ENCODE results near the gene KRTAP10-5. TPM values are rescaled to one million over a fixed set of nuclear protein-coding genes. Genes with fewer than 3 reads are reported as not detected.

Gene KRTAP10-5
- total RNA-seq, 1 donor from 2014 or later: not detected

DNA sequence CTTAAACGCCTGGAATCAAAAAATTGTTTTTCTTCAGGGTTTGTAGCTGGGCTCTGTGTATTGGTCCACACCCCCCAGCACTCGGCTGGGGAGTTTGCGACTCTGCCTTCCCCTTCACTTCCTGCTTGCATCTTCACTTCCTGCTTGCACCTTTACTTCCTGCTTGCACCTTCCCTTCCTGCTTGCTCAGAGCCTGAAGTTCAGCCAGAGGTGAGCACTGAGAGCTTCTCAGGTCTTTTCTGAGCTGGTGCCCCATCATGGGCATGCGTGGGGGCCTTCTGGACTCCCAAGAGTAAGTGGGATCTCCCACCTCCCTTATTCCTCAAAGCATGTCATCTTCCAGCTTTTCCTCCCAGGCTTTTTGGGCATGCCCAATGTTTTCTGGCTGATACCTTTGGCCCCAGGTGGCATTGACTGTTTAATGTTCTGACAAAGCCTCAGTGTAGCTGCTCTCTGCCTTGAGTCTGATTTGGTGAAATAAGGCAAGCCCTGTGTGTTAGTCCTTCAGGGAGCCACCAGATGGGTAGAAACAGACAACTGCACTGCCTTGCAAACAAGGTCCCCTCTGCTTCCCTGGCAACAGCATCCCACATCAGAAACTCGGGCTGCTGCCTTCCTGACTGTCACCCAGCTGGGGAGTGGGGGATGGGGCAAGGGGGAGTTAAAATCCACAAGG, 32.6 kb downstream of the KRTAP10-5 start:
- Mint-ChIP-seq H3K4me1 (peaks cover 35% of the 10 kb centered on the region), H3K9me3 (peaks cover 20% of the 10 kb centered on the region), H3K36me3 (peaks cover 9% of the 10 kb centered on the region), H3K4me3 (no peak overlapping the region), H3K27me3 (ENCODE audit: low read depth) (no peaks in the 10 kb centered on the region), H3K27ac (peak overlapping the region; percentile 35)
- TF ChIP-seq, protein P1, sequence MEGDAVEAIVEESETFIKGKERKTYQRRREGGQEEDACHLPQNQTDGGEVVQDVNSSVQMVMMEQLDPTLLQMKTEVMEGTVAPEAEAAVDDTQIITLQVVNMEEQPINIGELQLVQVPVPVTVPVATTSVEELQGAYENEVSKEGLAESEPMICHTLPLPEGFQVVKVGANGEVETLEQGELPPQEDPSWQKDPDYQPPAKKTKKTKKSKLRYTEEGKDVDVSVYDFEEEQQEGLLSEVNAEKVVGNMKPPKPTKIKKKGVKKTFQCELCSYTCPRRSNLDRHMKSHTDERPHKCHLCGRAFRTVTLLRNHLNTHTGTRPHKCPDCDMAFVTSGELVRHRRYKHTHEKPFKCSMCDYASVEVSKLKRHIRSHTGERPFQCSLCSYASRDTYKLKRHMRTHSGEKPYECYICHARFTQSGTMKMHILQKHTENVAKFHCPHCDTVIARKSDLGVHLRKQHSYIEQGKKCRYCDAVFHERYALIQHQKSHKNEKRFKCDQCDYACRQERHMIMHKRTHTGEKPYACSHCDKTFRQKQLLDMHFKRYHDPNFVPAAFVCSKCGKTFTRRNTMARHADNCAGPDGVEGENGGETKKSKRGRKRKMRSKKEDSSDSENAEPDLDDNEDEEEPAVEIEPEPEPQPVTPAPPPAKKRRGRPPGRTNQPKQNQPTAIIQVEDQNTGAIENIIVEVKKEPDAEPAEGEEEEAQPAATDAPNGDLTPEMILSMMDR (IDR thresholded peaks at IDR 0.05; ENCODE audit: unreplicated experiment): no peak
- no peak for DNase-seq (ENCODE audit: low spot score in 2 of 2, unreplicated experiment in 2 of 2)

DNA sequence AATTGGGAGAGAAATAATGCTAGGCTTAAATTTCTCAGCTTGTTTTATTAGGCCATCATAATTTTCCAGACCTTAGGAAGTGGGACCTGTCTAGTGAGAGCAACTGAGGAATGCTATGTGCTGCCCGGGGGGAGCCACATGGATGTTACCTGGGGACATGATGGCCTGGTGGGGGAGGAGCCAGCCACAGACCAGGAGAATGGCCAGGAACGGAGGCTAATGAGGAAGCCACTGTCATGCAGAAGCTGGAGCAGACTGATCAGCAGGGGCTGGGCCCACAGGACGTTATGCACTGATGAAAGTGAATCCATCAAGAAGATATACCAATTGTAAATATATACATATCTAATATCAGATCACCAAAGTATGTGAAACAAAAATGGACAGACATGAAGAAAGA, 35.8 kb downstream of the KRTAP10-5 start:
- Mint-ChIP-seq H3K27me3 (ENCODE audit: low read depth) (no peaks in the 10 kb centered on the region), H3K4me1 (peaks cover 16% of the 10 kb centered on the region), H3K9me3 (peaks cover 20% of the 10 kb centered on the region), H3K27ac (no peak overlapping the region), H3K36me3 (peaks cover 9% of the 10 kb centered on the region), H3K4me3 (no peak overlapping the region)
- no peak for DNase-seq (ENCODE audit: low spot score in 2 of 2, unreplicated experiment in 2 of 2)
- TF ChIP-seq, protein P1 (IDR thresholded peaks at IDR 0.05; ENCODE audit: unreplicated experiment): no peak

DNA sequence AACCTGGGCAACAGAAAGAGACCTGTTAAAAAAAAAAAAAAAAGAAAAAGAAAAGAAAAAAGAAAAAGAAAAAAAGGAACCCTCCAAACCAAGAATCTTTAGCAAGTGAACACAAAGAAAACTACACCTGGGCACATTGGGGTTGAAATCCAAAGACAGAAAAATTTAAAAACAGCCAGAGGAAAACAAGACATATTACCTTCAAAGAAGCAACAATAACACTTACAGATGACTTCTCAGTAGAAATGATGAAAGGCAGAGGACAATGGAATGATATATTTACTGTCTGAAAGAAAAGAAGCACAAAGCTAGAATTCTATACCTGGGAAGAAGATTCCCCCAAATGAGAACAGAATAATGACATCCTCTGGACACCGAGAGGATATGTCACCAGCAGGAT, 37.7 kb downstream of the KRTAP10-5 start:
- TF ChIP-seq, protein P1 (IDR thresholded peaks at IDR 0.05; ENCODE audit: unreplicated experiment): no peak
- Mint-ChIP-seq H3K4me3 (no peak overlapping the region), H3K27ac (no peak overlapping the region), H3K27me3 (ENCODE audit: low read depth) (no peaks in the 10 kb centered on the region), H3K36me3 (peaks cover 9% of the 10 kb centered on the region), H3K9me3 (peaks cover 19% of the 10 kb centered on the region), H3K4me1 (peaks cover 1% of the 10 kb centered on the region)
- DNase-seq (ENCODE audit: low spot score in 2 of 2, unreplicated experiment in 2 of 2): no peak

DNA sequence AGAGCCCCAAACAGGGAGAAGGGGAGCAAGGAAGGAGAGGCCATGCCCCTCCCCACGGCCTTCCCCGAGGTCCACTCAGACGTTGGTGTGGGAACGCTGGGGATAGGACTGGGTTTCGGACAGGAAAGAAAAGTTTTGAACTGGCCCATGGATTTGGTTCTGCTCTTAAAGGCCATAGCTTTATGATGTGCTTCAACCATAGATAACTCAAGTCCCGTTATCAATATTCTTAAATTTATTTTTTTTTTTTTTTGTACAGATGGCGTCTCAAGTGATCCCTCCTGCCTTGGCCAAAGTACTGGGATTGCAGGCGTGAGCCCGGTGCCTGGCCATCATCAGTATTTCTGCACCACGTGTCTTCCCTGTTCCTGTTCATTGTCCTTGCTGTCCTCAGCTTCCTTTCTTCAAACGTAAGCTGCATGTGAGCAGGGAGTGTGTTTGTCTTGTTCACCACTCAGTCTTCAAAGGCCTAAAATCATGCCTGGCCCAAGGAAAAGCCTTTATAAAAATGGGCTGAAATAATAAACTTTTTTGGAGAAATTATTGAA, 39.6 kb downstream of the KRTAP10-5 start:
- Mint-ChIP-seq H3K4me1 (no peaks in the 10 kb centered on the region), H3K4me3 (no peak overlapping the region), H3K27ac (no peak overlapping the region), H3K9me3 (peaks cover 10% of the 10 kb centered on the region), H3K27me3 (ENCODE audit: low read depth) (no peaks in the 10 kb centered on the region), H3K36me3 (peaks cover 2% of the 10 kb centered on the region)
- DNase-seq (ENCODE audit: low spot score in 2 of 2, unreplicated experiment in 2 of 2): no peak
- TF ChIP-seq, protein P1 (IDR thresholded peaks at IDR 0.05; ENCODE audit: unreplicated experiment): no peak

DNA sequence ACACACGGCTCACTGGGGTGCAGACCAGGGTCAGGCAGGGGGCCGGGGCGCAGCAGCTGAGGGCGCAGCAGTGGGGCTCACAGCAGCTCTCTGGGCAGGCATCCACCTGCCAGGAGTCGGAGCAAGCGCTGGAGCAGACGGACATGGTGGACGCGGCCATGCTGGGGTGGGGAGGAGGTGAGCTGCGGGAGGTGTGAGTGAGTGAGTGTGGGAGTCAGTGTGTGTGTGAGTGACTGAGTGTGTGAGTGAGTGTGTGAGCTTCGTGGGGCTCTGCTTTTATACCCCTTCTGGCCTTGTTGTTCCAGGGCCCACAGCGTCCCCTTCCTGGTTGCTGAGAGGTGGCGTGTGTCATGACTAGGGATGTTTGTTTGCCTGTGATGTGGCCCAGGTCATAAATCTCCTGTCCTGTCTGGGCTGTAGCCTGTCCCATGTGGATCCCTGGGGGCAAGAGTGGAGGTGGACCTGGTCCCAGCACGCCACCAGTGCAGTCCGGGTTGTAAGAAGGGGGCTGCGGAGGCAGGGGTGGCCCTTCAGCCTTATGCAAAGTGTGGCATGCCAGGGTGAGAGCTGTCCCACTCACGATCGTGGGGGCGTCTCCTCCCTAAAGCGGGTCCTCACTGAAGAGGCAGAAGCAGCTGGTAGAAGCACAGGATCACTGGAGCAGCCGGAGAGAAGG, 40.3 kb downstream of the KRTAP10-5 start, which contains the start of gene KRTAP10-1:
KRTAP10-1 (minus strand) TSS at position 205 of the 676 bp plus-strand sequence; CDS start at position 160, 45 bp downstream.
- peaks cover 5% of the 10 kb centered on the region for H3K9me3 Mint-ChIP-seq
- DNase-seq (ENCODE audit: low spot score in 2 of 2, unreplicated experiment in 2 of 2): no peak
- TF ChIP-seq, protein P1 (IDR thresholded peaks at IDR 0.05; ENCODE audit: unreplicated experiment): no peak
- no peak within 1 kb of the TSS for H3K27ac Mint-ChIP-seq
- no peaks in the 10 kb centered on the region for H3K36me3 Mint-ChIP-seq
- no peak within 1 kb of the TSS for H3K4me3 Mint-ChIP-seq
- H3K27me3 Mint-ChIP-seq (ENCODE audit: low read depth): no peaks in the 10 kb centered on the region
- no peaks in the 10 kb centered on the region for H3K4me1 Mint-ChIP-seq

All from mesothelial cell of epicardium (in vitro differentiated cells).